NCI-H345 (cell line): ENCODE results near the gene SLC39A1.
A peak's percentile ranks its signal among the peaks of the same experiment; 100 is the strongest.

Experiments
- DNase-seq: peaks from one replicate; lab custom pipeline; 2025; lab: John Stamatoyannopoulos, UW

SLC39A1 gene

DNA sequence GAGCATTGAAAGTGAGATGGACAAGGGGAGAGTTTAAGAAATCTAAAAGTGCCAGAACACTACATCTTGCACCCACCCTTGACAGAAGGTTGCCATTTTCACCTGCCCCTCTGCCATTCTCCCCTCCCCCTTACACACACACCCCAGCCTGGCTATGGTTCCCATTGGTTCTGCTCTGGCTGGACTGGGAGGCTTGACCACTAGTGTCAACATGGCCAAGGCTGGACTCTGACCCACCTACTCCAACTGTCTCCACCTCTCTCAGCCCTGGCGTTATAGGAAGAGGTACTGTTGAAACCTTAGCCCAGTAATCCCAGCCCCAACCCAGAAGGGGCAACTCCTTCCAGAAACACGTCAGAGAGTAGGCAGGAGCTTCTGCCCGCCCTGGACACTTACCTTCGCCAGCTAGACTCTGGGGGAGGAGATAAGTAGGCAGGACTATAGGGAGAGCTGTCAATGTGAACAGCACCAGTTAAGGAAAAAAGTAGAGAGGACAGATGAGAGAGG lies 9.4 kb downstream of the SLC39A1 start:
- no peak for DNase-seq

DNA sequence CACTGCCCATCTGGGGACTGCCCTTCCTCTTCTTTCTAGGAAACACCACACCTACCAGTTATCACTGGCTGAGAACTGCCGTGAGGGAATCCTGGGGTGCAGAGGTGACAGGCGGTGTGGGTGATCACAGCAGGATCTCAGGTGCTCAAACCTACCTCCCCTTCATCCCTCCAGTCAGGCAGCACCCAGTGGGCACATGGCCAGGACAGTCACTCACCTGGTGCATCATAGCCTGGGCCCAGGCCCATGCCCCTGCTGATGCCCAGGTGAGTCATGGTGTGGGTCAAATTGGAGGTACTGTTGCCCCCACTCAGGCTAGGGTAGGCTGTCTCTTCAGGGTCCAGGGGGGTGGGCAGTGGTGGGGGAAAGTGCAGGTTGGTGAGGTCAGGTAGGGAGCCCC lies 11.5 kb downstream of the SLC39A1 start:
- DNase-seq, result no peak

DNA sequence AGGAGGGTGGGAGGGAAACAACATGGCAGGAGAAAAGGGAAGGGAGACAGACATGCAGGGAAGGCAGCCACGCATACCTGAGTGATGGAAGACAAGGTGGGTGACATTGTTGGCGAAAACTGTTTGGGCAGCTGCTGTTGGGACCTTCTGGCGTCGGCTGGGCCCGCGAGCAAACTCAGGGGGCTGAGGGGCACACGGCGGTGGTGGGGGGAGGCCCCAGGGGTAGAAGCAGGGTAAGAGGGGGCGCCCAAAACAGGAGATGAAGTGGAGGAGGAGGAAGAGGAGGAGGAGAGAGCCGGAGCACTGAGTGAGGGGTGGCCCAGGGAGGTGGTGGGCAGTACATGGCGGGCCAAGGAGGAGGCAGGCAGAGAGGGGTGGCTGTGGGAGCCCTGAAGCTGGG lies 12.2 kb downstream of the SLC39A1 start:
- no peak for DNase-seq

DNA sequence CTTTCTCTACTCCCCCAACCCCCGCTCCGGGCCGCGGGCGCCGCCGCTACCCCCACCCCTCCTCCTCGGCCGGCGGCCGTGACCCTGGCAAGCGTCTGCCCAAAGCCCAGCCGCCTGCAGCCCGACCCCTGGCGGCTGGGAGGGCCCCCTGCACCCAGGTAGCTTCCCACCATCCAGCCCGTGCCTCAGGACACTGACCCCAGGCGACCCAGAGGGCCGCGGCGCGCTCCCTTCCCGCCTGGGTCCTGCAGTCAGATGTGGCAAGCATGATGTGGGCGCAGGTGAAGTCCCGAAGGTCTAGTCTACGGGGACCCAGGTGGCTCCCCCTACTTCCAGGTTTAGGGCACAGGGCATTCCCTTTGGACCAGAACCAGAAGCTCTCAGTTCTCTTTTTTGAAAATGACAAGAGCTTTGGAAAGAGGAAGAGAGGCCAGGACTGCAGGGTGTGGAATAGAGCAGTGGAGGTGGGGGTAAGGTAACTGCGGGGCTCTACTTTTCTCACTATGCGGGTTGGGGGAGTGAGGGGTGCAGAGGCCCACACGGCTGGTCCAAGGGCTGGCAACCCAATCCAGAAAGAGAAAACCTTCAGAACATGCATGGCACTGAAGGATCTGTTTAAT lies 16.6 kb downstream of the SLC39A1 start, which contains the start of gene DENND4B:
TSS of gene DENND4B (minus strand) at position 97 of the 620 bp plus-strand sequence. CDS start 2,344 bp downstream, outside the sequence.
- DNase-seq, result peak; percentile 90

DNA sequence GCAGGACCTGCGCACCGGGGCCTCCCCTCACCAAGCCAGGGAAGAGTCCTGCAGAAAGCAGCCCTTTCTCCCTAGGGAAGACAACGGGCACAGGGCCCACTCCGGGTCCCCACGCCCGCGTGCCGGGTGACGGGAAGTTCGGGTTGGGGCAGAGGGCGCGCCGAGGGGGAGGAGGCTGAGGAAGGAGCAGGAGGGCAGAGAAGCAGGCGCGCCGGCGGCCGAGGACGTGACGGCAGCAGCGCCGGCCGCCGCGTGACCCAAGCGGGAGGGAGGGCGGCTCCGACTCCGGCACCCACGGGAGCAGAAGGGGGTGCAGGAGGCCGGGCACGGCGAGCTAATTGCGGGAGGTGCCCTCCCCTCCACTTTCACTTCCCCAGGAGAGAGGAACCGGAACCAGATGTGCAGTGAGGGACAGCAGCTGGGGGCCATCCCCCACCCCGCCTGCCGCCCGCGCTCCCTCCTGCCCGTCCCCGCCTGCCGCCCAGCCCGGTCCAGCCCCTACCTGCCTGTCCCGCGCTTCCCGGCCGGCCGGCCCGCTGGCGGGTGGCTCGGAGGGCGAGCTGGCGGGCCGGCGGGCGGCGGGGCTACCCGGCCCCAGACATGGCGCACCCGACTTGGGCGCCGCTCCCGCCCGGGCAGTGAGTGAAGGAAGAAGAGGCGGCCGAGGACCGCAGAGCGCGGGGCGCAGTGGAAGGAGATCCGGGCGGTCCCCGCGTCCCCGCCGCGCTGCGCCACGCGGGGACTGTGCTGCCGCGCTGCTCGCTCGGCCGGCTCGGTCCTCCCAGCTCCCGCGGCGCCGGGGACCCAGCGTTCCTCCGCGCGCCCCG lies 17.3 kb downstream of the SLC39A1 start:
- DNase-seq, result peak; percentile 64

DNA sequence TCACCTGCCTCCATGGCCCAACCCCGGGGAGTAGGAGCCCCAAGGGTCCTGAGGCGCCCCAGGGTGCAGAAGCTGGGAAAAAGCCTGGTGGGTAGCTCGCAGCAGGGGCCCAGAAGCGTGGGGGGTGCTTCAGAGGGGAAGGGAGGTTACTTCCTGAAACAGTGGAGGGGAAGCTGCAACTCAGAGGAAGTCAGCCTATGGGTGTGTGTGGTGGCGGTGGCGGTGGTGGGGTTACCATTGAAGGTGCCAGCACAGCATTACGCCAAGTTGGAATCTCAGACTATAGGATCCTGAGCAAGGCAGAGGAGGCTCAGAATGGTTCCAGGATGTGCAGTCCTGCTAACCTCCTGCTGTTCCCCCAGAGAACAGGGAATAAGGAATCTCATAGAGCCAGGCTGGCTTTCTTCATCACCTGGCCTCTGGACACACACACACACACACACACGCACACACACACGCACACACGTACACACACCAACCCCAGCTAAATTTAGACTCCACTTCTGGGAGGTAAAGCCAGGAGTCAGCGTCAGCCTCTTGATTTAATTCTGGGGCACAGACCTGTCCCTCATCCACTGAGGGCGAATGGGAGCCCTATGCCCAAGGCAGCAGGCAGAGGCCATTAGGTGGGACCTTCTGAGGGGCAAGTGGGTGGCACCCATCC lies 18.1 kb downstream of the SLC39A1 start:
- peak; percentile 59 for DNase-seq

DNA sequence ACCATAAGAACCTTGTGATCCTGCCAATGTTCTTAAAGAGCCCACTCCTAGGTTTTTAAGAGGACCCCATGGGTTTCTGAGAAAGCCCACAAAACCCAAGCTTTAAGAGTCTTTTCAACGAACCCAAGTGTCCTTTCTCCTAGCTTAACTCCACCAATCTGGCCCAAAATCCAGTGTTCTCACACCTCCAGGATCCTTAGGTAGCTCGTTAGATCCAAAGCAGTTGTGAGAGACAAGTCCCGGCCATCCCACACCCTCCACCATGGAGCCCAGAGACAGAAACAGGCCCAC lies 18.6 kb downstream of the SLC39A1 start:
- no peak for DNase-seq

DNA sequence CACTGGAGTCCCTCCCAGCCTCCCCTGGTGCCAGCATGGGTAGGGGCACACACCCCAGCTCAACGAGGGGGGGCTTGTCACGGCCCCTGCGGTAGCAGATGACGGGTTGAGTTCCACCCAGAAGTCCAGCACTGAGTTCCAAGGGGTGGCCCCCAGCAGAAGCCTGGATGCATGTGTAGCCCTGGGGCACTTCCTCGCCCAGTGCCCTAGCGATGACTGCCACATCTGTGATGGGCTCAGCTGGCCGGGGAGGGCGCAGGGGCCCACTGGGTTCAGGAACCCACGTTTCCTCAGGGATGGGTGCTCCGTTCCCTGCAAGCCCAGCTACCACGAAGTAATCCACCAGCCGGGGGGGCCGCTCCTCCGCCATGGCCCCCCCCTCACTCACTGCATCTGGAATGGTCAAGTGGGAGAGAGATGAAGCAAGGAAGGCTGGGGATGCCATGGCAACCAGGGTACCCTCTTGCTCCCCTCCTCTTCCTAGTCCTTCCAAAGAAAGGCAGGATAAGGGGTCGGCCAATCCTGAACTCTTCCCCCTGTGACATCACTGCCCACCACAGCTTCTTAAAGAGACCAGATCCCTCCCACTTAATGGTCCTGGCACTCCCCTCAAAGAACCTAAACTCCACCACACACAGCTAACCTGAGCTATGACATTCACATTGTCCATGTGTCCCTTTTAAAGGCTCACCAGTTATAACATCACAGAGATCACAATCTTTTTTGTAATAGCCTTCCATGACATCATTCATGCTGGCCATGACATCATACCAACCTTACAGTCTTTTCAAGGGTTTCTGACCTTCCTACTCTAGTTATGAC lies 19.1 kb downstream of the SLC39A1 start:
- no peak for DNase-seq

DNA sequence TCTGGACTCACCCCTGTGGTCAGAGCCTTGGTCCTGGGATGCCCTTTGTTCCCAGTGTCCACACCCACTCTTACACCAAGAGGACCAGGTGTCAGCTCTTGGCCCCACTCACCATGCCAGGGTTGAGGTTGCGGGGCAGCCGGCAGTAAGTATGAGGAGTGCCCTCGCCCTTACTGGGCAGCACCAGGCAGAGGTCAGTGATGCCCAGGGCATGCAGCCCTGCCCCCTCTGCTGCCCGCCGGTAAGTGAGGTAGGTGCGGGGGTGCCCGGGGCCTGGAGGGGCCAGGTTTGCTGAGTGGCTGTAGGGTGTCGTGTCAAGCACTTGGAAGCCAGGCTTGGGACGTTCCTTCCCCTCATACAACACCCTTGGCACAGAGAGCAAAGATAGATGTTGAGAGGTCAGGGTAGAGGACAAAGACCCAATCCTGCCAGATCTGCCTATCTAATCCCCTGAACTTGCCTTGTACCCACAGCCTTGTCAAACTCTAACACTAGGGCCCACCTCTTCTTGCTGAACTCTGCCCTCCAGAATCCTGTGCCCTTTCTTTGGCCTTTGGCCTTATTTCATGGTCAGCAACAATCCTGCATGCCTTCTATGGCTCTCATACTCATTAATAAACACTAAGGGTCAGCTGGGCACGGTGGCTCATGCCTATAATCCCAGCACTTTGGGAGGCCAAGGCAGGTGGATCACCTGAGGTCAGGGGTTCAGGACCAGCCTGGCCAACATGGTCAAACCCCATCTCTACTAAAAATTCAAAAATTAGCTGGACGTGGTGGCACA lies 20.4 kb downstream of the SLC39A1 start:
- DNase-seq, result no peak

DNA sequence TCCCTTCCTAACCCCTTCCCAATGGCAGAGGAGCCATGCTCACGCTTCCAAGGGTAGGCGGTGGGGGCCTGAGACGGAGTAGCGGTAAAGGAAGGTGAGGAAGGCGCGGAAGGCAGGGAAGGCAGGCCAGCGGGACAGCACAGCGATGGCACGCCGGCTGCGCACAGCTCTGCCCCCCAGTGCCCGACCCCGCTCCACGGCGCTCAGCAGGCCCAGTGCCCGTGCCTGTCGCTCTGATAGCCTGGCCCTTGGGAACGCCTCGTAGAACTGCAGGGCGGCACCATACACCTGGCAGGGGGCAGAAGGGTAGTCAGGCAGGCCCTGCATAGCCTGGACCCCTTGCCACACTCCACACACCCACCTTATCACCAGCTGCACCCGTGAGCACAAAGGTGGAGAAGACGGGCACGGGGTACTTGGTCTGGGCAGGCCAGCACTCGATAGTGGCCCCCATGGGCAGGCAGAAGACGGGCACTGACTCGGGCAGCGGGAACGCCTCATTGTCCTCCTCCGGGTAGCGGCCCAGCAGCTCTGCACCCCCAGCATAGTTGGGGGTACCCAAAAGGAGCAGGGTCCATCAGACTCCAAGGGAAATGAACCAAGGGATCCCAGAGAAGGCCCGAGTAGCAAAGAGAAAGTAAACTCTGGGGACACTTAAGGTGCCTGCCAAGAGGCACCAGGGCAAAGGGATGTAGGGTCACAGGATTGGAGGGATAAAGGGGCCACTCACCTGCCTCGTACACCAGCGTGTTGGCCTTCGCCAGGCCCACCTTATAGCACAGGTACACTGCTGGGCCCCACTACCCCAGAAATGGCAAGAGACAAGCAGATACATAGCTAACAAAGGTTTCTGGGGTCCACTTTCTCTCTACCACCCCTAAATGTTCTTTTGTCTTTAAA lies 21.3 kb downstream of the SLC39A1 start:
- no peak for DNase-seq

DNA sequence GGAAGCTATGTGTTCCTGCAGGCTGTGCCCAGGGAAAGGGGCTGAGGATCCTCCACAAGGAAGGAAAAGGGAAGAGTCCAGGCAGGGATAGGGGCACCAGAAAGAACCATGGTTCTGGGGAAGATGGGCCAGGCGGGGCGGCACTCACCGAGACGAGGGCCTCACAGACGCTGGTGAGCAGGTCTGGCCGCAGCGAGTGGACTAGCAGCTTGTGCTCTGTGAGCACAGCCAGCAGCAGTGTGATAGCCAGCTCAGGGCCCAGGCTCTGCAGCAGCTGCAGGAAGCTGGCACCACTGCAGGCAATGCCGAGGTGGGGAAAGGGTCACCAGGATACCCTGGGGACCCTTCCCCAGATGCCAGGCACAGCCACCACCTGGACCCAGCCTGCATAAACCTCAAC lies 22.6 kb downstream of the SLC39A1 start:
- DNase-seq, result no peak

DNA sequence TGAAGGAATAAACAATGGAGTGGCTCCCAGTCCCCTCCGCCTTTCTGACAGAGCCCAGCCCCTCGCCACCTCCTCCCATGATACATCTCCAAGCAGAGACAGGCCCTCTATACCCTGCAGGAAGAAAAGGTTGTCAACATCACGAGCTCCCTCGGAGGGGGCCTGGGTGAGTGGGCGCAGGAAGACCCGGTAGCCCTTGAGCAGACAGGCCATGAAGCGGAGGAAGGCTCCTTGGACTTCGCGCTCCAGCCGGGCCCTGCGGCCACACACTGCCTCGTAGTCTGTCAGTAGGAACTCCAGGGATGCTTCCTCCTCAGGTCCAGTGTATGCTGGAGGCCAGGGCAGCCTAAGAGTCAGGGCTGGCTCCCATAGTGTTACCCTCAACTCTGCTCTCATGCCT lies 23.9 kb downstream of the SLC39A1 start:
- no peak for DNase-seq

DNA sequence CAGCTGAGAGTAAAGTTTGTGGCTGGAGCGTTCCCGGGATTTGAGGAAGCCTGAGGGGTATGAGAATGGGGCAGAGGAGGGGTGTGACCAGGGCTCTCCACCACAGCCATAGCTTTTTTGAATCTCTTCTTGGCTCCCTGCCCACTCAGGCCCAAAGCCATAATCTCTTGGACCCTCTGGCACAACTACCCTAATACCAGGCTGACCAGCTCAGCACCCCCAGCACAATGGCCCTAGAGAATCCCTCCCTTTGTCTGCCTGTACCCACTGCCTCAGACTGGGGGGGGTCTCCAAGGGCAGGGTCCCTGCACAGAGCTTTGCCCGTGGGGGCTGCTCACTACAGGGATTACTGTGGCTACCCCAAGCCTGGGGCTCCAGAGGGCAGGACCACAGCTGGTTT lies 24.3 kb downstream of the SLC39A1 start:
- no peak for DNase-seq

DNA sequence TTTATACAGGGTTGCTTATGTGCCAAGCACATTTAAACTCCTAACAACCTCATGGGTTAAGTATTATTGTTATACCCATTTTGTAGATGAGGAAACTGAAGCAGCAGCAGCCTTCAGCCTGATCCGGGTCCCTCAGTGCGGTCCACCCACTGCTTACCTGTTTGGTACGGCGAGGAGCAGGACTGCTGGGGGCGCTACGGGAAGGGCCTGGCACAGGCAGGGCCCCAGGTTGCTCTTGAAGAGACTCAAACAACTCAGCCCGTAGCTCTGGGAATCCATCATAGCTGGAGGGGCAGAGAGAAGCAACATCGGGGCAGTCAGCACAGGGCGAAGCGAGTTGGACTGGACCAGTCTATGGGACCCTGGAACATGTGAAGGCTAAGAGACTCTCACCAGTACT lies 26.0 kb downstream of the SLC39A1 start:
- DNase-seq, result no peak

DNA sequence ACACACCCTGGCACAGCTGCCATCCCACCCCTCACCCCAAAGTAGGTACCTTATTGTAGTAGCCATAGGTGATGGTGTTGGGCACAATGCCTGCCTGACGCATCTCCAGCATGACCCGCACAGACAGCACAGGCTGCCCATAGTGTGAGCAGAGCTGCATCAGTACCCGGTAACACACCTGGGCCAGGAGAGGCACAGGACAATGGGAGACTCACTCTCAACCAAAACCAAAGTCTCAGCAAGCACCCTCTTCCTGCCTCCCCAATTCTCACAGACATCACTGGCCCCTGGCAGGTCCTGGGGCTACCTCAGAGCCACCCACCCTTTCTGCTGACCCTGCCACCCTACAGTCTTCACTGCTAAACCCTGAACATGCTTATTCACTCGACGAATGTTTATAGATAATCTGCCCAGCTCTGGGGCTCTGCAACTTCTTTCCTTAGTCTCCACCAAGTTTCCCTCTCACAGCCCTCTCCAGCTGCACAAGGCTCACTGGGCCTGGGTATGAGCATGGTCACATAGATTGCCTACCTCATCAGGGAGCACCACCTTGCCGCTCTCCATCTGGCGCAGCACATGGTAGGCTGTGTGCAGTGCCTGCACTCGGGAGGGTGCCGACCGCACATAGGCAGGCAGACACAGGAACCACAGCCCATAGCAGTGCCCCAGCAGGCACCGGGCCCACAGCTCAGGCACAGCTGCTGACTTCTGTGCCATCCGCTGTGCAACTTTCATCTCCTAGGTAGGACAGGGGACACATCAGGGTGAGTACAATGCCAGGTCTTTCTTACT lies 27.1 kb downstream of the SLC39A1 start:
- DNase-seq, result no peak

DNA sequence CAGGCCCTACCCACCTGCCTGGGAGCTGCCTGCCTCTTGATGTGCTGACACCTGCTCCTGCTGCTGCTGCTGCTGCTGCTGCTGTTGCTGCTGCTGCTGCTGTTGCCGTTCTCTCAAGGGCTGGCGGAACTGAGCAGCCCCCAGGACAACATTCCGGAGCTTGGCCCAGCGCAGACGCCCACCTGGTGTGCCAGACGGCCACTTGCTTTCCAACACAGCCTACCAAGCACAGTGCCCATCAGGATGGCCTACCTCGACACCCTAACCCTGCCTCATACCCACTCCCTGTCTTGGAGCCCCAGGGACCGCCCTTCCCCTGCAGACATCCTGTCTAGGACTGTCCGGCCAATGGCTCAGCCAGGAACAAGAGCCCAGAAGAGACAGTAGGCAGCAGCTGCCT lies 28.6 kb downstream of the SLC39A1 start:
- no peak for DNase-seq

DNA sequence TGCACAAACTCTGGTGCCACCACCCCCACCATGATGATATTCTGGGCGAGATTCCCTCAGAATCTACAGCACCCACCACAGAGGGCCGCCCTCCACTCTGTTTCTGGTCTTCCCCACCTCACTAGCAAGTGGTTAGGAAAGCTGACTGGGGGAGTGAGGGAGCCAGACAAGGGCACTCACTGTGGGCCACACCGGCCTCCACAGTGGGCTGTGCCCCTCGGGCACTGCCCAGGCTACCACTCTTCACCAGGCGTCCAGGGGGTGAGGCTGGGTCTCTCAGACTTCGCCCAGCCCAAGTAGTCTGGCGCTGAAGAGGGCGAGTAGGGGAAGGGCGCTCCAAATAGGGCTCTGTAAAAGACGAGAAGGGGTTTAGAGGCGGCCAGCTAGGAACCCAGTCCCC lies 29.4 kb downstream of the SLC39A1 start:
- DNase-seq, result no peak

DNA sequence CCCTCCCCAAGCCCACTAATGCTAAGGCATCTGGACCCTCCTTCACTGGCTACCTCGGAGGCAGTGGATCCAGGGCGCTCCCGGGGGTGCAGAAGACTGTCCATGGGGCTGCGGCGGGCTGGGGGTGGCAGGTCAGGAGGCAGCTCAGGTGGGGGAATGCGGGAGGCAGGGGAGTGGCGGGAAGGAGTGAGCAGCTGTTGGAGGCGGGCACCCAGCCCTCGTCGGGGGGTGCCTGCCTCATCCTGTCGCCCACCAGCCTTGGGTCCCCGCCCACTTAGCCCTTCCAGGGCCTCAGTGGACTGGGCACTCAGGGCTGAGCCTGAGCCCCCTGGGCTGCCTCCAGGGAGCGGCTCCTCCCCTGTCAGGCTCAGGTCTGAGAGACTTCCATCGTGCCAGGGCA lies 29.9 kb downstream of the SLC39A1 start:
- DNase-seq, result no peak
